ENCODE measurements around the gene SAP25. TPM values are rescaled to one million over a fixed set of nuclear protein-coding genes. Genes with fewer than 3 reads are reported as not detected.

The SAP25 gene
- total RNA-seq, 1 experiment from 2014 or later = 4.4 TPM

GRCh38 chr7:100568896-100569844, 4.5 kb downstream of the SAP25 start:
- Histone ChIP-seq H3K79me2 (ENCODE audit: insufficient read depth, low read length) (no peaks in the 10 kb centered on the region), H3K4me3 (replicated peaks in 1 of 2; ENCODE audit: low read depth in 1 of 2, low read length in 2 of 2) (no peak overlapping the region), H4K20me1 (ENCODE audit: insufficient read depth) (no peaks in the 10 kb centered on the region), H3K27ac (ENCODE audit: low read depth, low read length) (no peak overlapping the region), H3K9ac (ENCODE audit: low read length) (no peak overlapping the region), H3K4me2 (ENCODE audit: low read length) (no peak overlapping the region), H2AFZ (ENCODE audit: low read depth, low read length, poor library complexity, severe bottlenecking) (no peak overlapping the region), H3K36me3 (ENCODE audit: control insufficient read depth in 1 of 2, insufficient read depth in 2 of 2, low read length in 2 of 2) (no peaks in the 10 kb centered on the region), H3K9me3 (ENCODE audit: control insufficient read depth in 1 of 2, insufficient read depth in 1 of 2, low read depth in 1 of 2, low read length in 2 of 2) (no peaks in the 10 kb centered on the region), H3K9me2 (ENCODE audit: insufficient read depth) (no peaks in the 10 kb centered on the region), H3K4me1 (ENCODE audit: control insufficient read depth in 1 of 2, insufficient read depth in 2 of 2, low read length in 2 of 2) (peaks cover 17 to 50% of the 10 kb centered on the region in 2 experiments), H3K27me3 (ENCODE audit: insufficient read depth, low read length) (no peaks in the 10 kb centered on the region)
- BruUV-seq (replicated peaks) = no TSS peak
- ChIA-PET CTCF (interaction anchor here (1.2 kb wide), 1 partner anchor 9 kb away, joined by 5 read pairs; no protein-coding TSS in a partner anchor), POLR2A (interaction anchor here (1.4 kb wide), 1 partner anchor 17 kb away, joined by 4 read pairs; the partner anchor contains the start of genes FBXO24 and LRCH4), RAD21 (ENCODE audit: low non-redundant PET in 1 of 2, low total read pairs in 2 of 2, uncharacterized antibody in 2 of 2, unreplicated experiment in 2 of 2) (no interaction called here)
- ATAC-seq (peak; percentile 71), DNase-seq (ENCODE audit: low read depth, low spot score) (no peak)
- intact Hi-C loops (cut with micrococcal nuclease) = no loop called here
- TF ChIP-seq RAD21 (IDR thresholded peaks at IDR 0.05; ENCODE audit: low read depth) (no peak), MAX (IDR thresholded peaks at IDR 0.05) (no peak), POLR2AphosphoS5 (IDR thresholded peaks at IDR 0.05; ENCODE audit: low read depth, low read length) (0 out of 2 replicates have a peak, but pooled peaks have one; percentile 19), CTCF (IDR thresholded peaks at IDR 0.05 in 2 of 3, conservative IDR thresholded peaks at IDR 0.05 in 1 of 3; ENCODE audit: borderline replicate concordance in 1 of 3, insufficient read depth in 1 of 3, low read depth in 2 of 3, low read length in 2 of 3) (peak; percentile 17 to 41 (median 37); a peak in 4 of 6 replicates)

All from HCT116 (cell line).